ENCODE data around the gene PAM. TPM values are rescaled to one million over a fixed set of nuclear protein-coding genes. Genes with fewer than 3 reads are reported as not detected.

PAM gene
- total and polyA plus RNA-seq, 3 donors from 2014 or later = 65.5 to 92.5 (median 77.5) TPM

- Histone ChIP-seq H3K4me3 (no peak overlapping the region), H3K9me3 (no peaks in the 10 kb centered on the region), H3K27me3 (no peaks in the 10 kb centered on the region), H3K36me3 (ENCODE audit: low read depth, missing control alignments) (no peaks in the 10 kb centered on the region), H3K4me1 (peaks cover 6% of the 10 kb centered on the region), H3K27ac (peak overlapping the region in 1 of 2 donors; percentile 11)
- intact Hi-C loops (cut with DNase I; ENCODE audit: low total_unique reads) = no loop called here
- DNase-seq = no peak
- TF ChIP-seq CTCF (IDR thresholded peaks at IDR 0.05) = no peak
- no peak for TF ChIP-seq POLR2A (IDR thresholded peaks at IDR 0.05)
Measured at GRCh38 chr5:102762095-102762534, 7.0 kb downstream of the PAM start.

GRCh38 chr5:102762562-102763227 is 7.6 kb downstream of the PAM start:
- no peaks in the 10 kb centered on the region for H3K36me3 ChIP-seq (ENCODE audit: low read depth, missing control alignments)
- H3K27me3 ChIP-seq = no peaks in the 10 kb centered on the region
- peak overlapping the region in 1 of 2 donors; percentile 11 for H3K27ac ChIP-seq
- no peaks in the 10 kb centered on the region for H3K9me3 ChIP-seq
- DNase-seq = no peak
- WGBS, 2 donors = 73 to 74% methylated on average over 4 of the region's 4 CpGs
- no peak overlapping the region for H3K4me3 ChIP-seq
- peaks cover 6% of the 10 kb centered on the region for H3K4me1 ChIP-seq
- TF ChIP-seq CTCF (IDR thresholded peaks at IDR 0.05) (no peak), POLR2A (IDR thresholded peaks at IDR 0.05) (no peak)
- intact Hi-C loops (cut with DNase I; ENCODE audit: low total_unique reads) = no loop called here

GRCh38 chr5:102763734-102764133 is 8.6 kb downstream of the PAM start:
- Histone ChIP-seq H3K27ac (no peak overlapping the region), H3K9me3 (no peaks in the 10 kb centered on the region), H3K4me1 (peaks cover 6% of the 10 kb centered on the region), H3K4me3 (no peak overlapping the region), H3K27me3 (no peaks in the 10 kb centered on the region), H3K36me3 (ENCODE audit: low read depth, missing control alignments) (no peaks in the 10 kb centered on the region)
- WGBS, 2 donors = 94 to 96% methylated on average over 5 of the region's 5 CpGs
- DNase-seq = no peak
- intact Hi-C loops (cut with DNase I; ENCODE audit: low total_unique reads) = no loop called here
- TF ChIP-seq CTCF (IDR thresholded peaks at IDR 0.05) (no peak), POLR2A (IDR thresholded peaks at IDR 0.05) (no peak)

- Histone ChIP-seq H3K27ac (no peak overlapping the region), H3K4me1 (peaks cover 4% of the 10 kb centered on the region), H3K36me3 (ENCODE audit: low read depth, missing control alignments) (no peaks in the 10 kb centered on the region), H3K4me3 (no peak overlapping the region), H3K27me3 (no peaks in the 10 kb centered on the region), H3K9me3 (no peaks in the 10 kb centered on the region)
- TF ChIP-seq POLR2A (IDR thresholded peaks at IDR 0.05) (no peak), CTCF (IDR thresholded peaks at IDR 0.05) (no peak)
- DNase-seq = no peak
- 92 to 94% methylated on average over 7 of the region's 7 CpGs for WGBS, 2 donors
- intact Hi-C loops (cut with DNase I; ENCODE audit: low total_unique reads) = no loop called here
Measured at GRCh38 chr5:102764381-102765004, 9.4 kb downstream of the PAM start.

GRCh38 chr5:102765350-102765749 is 10.2 kb downstream of the PAM start:
- no peak overlapping the region for H3K27ac ChIP-seq
- TF ChIP-seq CTCF (IDR thresholded peaks at IDR 0.05) = no peak
- no peak for TF ChIP-seq POLR2A (IDR thresholded peaks at IDR 0.05)
- intact Hi-C loops (cut with DNase I; ENCODE audit: low total_unique reads) = no loop called here

More at GRCh38 chr5:102765350-102765749, 10.2 kb downstream of the PAM start:
- H3K27me3 ChIP-seq = no peaks in the 10 kb centered on the region
- no peaks in the 10 kb centered on the region for H3K4me1 ChIP-seq
- WGBS, 2 donors = 88% methylated on average over 3 of the region's 3 CpGs
- H3K4me3 ChIP-seq = no peak overlapping the region
- H3K36me3 ChIP-seq (ENCODE audit: low read depth, missing control alignments) = no peaks in the 10 kb centered on the region
- no peak for DNase-seq
- H3K9me3 ChIP-seq = no peaks in the 10 kb centered on the region

Measured in testis (tissue), 3 donors.